Measurements from ENCODE around the gene FNDC1.

FNDC1 gene

DNA sequence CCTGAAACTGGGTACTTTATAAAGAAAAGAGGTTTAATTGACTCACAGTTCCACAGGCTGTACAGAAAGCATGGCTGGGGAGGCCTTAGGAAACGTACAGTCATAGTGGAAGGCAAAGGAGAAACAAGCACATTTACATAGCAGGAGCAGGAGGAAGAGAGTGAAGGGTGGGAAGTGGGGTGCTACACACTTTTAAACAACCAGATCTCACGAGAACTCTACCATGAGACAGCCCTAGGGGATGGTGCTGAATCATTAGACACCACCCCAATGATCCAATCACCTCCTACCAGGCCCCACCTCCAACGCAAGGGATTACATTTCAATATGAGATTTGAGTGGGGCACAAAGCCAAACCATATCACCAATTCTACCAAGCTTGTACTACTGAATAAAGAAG, 7.4 kb upstream of the FNDC1 start:
- DNase-seq (ENCODE audit: low spot score): no peak

DNA sequence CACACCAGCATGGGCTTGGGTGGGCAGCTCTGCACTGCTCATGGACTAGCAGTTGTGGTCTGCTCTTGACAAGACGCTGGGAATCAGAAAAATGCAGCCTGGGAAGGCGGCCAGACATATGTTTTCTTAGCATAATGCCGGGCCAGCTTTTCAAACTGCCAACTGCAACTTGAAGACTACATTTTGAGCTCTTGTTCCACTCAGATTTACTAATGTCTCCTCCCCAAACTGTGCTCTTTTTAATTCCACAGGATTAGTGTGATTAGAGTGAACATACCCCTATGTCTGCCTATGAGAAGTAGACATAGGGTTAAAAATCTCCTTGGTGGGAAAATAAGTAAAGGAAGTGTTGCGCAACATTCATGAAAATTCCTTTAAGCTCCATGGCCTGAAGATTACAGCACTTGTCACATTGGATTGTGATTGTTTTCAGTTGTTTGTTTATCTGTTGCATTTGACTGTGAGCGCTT, 5.3 kb upstream of the FNDC1 start:
- DNase-seq (ENCODE audit: low spot score): no peak

GRCh38 chr6:159168536-159169192, 536 bp upstream of the FNDC1 start:
- no peak for DNase-seq (ENCODE audit: low spot score)

- peak; percentile 36 for DNase-seq (ENCODE audit: low spot score)
Observed at GRCh38 chr6:159169557-159170332, 545 bp downstream of the FNDC1 start.

DNA sequence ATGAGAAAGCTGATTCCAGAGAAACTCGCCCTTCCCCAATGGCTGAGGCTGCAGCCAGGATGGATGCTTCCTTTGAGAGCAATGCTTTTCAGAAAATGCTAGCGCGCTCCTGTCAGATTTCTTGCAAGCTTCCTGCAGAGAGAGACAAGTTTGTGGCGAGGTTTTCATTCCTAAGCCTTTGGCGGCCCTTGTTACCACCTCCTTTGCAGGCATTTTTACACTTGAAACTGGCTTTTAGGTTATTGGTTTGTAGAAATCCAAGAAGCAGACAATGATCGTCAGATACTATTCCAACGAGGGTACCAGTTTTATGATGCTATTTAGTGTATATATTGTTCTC, 1.1 kb downstream of the FNDC1 start:
- DNase-seq (ENCODE audit: low spot score): no peak

- DNase-seq (ENCODE audit: low spot score): no peak
Observed at GRCh38 chr6:159170999-159171712, 2.0 kb downstream of the FNDC1 start.

DNA sequence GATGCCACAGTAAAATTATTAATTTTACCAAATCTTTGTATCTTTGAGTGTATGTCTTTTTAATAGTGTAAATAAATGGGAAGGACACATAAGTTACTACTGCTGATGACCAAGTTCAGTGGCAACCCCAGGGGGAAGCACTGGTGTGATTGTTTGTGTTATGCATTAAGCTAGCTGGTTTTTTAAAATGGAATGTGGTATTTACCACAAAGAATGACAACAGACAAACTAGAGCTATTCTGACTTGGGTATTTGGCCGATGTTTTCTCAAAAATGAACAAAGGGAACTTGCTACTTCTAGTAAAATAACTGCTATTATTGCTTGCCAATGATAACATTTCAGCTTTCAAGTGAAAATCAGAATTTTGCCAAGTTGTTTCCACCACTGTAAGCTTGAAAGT, 2.9 kb downstream of the FNDC1 start:
- DNase-seq (ENCODE audit: low spot score): no peak

DNA sequence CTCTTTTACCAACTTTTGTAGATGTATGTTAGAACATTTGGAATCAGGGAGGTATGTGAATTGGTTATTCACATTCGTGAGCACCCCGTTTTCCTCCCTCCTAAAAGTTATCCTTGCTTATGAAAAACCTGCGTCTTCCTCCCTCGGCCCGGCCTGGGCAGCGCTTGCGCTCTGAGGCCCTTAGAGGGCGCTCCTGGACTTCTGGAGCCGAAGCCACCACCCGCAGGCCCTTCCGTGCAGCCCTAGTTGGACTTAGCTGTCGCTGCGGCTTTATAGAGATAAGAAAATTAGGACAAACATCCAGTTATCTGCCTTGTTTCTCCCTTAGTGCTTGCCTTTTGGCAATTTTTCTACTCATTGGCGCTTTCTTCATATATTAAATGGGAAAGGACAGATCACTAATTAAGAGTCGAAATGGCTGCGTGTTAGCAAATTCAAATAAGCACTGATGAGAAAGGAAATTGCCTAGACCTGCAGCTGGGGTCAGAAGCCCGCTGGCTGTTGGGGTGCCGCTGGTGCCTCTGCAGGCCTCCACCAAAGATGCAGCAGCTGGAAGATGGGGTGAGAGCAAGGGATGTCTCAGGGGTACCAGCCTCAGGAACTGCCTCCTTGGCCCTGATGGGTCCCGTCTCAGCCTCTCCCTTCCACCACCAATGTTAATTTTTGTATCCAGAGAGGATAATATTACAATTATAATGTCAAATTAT, 5.2 kb downstream of the FNDC1 start:
- peak; percentile 74 for DNase-seq (ENCODE audit: low spot score)

DNA sequence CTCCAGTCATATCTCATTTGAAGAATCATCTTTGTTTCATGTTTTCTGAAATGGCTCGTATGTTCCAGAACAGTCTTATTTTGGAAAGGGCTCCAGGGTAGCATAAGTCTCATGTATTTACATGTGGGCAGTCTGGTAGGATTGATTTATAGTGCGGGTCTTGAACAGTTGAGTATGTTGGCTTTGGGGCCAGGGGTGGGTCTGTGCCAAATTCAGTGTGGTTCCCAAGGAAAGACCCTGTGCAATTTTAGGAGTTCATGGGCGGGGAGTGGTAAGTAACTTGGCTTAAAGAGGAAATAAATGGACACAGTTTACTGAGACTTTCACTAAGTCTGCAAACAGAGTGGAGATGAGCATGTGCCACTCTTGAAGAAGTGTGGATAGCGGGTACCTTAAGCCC, 7.7 kb downstream of the FNDC1 start:
- DNase-seq (ENCODE audit: low spot score): no peak

- no peak for DNase-seq (ENCODE audit: low spot score)
Observed at GRCh38 chr6:159178847-159179246, 9.6 kb downstream of the FNDC1 start.

DNA sequence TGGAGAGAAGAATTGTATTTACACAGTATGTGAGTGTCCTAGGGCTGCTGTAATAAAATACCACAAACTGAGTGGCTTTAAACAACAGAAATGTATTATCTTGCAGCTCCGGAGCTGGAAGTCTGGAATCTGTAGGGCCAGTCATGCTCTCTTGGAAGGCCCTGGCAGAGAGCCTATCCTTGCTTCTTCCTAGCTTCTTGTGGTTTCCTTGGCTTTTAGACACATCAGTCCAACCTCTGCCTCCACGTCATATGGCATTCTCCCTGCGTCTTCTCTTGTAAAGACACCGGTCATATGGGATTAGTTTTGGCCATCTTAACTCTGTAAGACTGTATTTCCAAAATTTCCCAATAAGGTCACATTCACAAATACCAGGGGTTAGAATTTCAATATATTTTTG, 10.8 kb downstream of the FNDC1 start:
- no peak for DNase-seq (ENCODE audit: low spot score)

GRCh38 chr6:159181914-159182313, 12.7 kb downstream of the FNDC1 start:
- no peak for DNase-seq (ENCODE audit: low spot score)

- no peak for DNase-seq (ENCODE audit: low spot score)
Observed at GRCh38 chr6:159184559-159184958, 15.4 kb downstream of the FNDC1 start.

DNA sequence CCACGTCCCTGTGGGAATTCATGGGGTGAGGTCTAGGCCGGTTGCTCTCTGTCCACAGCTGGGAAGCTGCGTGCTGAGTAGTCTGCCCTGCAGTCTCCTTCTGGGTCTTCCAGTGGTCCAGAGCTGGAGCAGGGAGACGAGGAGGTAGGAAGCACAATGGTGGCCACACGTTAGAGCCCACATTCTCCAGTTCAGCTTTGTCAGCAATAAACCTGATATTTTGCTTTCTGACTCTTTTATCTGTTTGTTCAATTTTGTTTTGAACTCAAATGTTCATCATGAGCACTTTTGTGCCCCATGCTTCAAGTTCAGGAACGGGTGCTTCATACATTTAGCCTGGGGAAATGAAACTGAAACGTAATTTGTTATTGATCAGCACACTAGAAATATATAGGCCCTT, 21.3 kb downstream of the FNDC1 start:
- no peak for DNase-seq (ENCODE audit: low spot score)

DNA sequence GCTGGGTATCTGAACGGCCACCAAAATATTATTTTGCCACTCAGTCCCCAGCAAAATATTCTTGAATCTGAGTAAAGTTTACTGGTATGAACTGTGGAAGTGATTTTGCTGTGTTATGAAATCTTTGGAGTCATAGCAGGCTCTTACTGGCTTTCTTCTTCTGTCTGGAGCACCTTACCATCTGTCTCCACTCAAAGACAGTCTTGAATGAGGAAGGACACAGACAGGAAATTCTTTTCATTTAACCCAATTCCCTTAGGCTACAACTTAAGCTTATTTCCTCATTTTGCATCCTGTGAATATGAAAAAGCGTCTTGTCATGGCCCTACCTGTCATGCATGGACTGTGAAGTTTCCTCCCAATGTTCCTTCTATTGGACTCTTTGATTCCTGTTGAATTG, 24.7 kb downstream of the FNDC1 start:
- no peak for DNase-seq (ENCODE audit: low spot score)

DNA sequence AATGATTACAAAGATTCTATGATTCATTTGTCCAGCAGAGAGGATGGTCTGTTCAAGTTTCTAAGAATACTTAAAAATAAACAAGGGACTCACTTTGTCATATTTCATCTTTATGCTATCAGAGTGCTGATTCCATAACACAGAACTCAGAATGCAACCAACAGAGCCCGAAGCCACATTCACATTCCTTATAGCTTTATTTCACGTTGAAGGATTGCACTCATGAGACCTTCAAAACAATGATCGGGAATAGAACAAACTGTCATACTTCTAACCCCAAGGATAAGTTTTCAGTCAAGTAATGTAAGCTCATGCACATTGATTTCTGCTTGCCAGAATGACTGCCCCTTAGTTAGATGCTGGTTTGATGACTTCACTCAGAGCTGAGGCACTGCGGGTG, 25.2 kb downstream of the FNDC1 start:
- DNase-seq (ENCODE audit: low spot score): no peak

GRCh38 chr6:159196430-159196975, 27.3 kb downstream of the FNDC1 start:
- DNase-seq (ENCODE audit: low spot score): no peak

- no peak for DNase-seq (ENCODE audit: low spot score)
Observed at GRCh38 chr6:159197251-159197650, 28.1 kb downstream of the FNDC1 start.

DNA sequence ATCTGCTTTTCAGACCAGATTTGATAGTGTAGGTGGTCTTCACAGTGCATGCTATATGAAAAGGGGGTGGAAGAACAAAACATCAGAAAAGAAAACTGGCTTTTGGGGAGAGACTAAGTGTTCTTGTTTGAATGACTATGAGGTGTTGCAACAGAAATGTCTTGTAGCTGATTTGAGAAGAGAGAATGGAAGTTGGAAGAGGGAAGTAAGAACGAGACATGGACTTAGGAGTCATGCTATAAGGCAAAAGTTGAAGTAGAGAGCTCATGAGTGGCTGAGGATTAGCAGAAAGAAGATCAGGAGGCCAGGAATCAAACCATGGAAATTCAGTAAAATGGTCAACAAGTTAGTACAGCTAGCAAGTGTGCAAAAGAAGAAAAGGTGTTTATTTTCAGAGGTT, 32.1 kb downstream of the FNDC1 start:
- no peak for DNase-seq (ENCODE audit: low spot score)

DNA sequence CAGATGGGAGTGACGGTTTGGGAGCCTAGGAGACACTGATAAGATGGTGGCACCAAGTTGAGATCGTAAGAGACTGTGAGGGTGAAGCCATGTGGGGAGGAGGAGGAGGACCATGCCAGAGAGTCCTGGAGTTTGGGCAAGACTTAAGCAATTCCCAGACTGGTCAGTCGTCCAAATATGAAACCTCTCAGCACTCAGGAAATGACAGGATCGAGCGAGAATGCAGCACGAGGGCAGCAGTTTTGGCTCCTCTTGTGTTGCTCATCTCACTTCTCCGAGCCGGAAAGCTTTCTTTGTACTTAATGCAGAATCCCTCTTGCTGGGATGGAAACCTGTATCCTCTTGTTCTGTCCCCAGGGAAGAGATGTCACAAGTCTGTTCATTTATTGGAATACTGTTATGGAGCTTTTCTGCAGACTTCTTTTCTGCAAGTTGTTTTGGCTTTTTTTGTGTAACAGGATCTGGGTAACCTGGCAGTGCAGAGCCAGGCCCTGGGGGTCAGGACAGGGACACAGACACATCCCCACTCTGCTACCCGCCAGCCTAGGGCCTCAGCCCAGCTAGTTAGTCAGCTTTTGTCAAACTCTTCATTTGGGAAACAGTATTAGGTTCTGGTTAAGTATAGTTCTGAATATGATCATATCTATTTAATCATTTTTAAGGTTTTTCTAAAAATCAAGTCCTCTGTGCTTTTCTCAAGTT, 34.3 kb downstream of the FNDC1 start:
- no peak for DNase-seq (ENCODE audit: low spot score)

DNA sequence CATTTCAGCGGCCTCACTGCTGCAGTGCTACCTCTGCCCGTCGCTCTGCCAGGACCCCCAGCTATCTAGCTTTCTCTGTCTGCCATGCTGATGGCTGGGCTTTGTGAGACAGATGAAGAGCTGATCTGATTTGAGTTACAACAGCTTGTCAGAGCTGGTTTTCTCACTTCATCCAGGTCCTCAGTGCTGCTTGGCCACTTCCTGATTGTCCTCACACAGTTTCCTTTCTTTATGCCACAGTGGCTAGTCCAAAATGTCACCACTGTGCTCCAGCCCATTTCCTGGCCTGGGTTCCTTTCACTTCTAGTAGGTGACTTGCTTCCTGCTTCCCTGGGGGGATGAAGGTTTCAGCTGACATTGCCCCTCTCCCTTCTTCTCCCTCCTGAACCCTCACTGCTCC, 35.4 kb downstream of the FNDC1 start:
- no peak for DNase-seq (ENCODE audit: low spot score)

DNA sequence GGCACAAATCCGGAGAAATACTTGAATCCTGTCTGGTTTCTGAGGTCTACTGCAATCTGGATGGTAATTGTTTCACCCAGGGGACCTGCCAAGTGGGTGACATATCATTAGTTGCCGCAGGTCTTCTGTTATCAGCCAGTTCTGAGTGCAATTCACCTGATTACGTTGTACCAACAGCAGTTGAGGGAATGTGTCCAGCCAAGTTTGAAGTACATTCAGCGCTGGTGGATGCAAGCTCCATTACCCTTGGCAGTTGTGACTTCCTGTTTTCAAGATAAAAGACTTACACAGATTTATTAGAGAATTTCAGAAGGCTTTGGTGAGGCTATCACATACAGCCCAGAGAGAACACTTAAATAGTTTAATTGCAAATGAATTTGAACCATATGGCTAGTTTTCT, 42.8 kb downstream of the FNDC1 start:
- DNase-seq (ENCODE audit: low spot score): no peak
